NOMO-1 (cell line): ENCODE results near the gene UBR3.
"Not testable (repeated sequence)": the region's sequence is repeated elsewhere in the genome, so short reads cannot be mapped to it uniquely, and the experiment has no call there.

ENCODE experiments used
- DNase-seq, 2 experiments: peaks; one replicate each; lab custom pipeline; 2025; ENCODE audit not compliant: unreplicated experiment in 2 of 2; lab: John Stamatoyannopoulos, UW

Gene UBR3, protein sequence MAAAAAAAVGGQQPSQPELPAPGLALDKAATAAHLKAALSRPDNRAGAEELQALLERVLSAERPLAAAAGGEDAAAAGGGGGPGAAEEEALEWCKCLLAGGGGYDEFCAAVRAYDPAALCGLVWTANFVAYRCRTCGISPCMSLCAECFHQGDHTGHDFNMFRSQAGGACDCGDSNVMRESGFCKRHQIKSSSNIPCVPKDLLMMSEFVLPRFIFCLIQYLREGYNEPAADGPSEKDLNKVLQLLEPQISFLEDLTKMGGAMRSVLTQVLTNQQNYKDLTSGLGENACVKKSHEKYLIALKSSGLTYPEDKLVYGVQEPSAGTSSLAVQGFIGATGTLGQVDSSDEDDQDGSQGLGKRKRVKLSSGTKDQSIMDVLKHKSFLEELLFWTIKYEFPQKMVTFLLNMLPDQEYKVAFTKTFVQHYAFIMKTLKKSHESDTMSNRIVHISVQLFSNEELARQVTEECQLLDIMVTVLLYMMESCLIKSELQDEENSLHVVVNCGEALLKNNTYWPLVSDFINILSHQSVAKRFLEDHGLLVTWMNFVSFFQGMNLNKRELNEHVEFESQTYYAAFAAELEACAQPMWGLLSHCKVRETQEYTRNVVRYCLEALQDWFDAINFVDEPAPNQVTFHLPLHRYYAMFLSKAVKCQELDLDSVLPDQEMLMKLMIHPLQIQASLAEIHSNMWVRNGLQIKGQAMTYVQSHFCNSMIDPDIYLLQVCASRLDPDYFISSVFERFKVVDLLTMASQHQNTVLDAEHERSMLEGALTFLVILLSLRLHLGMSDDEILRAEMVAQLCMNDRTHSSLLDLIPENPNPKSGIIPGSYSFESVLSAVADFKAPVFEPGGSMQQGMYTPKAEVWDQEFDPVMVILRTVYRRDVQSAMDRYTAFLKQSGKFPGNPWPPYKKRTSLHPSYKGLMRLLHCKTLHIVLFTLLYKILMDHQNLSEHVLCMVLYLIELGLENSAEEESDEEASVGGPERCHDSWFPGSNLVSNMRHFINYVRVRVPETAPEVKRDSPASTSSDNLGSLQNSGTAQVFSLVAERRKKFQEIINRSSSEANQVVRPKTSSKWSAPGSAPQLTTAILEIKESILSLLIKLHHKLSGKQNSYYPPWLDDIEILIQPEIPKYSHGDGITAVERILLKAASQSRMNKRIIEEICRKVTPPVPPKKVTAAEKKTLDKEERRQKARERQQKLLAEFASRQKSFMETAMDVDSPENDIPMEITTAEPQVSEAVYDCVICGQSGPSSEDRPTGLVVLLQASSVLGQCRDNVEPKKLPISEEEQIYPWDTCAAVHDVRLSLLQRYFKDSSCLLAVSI (N-terminal part only)

DNA sequence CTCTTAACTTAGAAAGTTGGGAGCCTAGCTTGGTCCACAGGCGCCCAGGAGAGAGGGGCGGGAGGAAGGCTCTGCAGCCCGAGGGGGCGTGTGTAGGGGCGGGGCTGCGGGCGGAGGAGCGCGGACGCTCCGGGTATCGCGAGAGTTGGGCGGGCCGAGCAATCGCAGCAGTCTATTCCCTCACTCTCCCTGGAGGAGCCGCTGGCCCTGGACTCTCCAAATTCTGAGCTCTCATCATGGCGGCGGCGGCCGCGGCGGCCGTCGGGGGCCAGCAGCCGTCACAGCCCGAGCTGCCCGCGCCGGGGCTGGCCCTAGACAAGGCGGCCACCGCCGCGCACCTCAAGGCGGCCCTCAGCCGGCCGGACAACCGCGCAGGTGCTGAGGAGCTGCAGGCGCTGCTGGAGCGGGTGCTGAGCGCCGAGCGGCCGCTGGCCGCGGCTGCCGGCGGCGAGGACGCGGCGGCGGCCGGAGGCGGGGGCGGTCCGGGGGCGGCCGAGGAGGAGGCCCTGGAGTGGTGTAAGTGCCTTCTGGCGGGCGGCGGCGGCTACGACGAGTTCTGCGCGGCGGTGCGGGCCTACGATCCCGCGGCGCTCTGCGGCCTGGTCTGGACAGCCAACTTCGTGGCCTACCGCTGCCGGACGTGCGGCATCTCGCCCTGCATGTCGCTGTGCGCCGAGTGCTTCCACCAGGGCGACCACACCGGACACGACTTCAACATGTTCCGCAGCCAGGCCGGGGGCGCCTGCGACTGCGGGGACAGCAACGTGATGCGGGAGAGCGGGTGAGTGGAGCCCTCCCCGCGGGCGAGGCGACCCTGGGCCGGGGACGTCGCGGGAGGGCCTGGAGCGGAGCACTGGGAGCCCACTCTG, at the start of gene UBR3:
UBR3 (plus strand) TSS at position 183 of the 869 bp plus-strand sequence; CDS start at position 237, 54 bp downstream.
- DNase-seq = peak; percentile 87 to 92

DNA sequence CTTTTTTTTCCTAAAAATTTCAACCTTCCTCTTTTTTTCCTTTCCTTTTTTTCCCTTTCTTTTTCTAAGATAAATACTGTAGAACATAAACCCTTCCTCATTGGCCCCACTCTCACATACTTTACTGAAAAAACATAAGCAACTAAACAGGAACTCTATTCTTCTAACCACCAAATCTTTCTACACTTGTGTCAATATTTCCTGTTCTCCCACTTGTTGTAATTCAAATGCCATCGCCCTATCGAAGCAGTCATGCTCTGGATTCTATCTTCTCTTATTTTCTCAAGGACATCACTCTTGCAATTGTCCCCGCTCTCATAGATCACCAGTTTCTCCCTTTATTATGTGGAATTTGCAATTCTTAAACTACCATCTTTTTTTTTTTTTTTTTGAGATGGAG, 48.8 kb upstream of the UBR3 start:
- no peak for DNase-seq

DNA sequence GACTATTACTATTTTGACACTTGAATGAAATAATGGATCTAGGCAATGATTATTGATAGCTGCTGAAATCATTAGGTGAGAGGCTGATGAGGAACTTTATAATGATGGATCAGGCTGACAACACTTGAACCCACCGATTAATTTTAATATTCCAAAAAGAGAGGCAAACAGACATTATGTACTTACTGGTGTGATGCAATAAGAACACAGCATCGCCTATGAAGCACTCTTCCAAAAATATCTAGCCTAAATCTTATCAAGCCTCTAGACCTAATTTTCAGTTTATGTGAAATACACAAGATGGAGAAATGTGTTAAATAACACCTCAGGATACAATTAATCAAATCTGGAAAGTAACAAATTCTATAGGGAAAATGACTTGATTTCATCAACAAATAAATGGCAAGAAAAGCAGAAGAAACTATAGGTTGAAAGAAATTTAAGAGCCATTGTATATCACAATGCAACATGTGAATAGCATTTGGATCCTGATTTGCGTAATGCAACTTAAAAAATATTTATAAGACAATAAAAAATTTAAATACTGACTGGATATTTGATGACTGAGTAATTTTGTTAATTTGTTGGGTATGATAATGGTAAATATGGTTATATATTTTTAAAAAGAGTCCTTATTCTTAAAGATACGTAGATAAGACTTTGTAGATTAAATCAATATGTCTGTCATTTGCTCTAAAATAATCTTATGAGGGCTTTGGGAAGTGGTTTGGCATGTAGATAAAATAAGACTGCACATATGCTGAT, 45.8 kb upstream of the UBR3 start:
- no peak for DNase-seq

DNA sequence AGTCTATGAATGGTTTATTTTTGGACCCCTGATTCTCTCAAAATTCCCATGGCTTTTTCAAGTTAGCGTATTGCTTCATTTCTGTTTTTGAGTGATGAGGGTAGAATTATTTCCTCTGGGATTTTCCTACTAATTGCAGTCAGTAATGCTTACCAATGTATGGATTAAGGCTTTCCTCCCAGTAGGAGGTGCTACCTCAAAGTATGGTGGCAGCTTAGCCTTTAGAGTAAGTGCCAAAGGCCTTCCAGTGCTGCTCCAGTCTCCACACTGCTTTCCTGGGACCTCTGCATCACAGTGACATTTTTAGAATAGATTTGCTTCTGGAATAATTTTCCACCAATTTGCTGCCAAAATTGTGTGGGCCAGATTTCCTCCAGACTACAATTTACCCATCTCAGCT, 44.7 kb upstream of the UBR3 start:
- DNase-seq = no peak

DNA sequence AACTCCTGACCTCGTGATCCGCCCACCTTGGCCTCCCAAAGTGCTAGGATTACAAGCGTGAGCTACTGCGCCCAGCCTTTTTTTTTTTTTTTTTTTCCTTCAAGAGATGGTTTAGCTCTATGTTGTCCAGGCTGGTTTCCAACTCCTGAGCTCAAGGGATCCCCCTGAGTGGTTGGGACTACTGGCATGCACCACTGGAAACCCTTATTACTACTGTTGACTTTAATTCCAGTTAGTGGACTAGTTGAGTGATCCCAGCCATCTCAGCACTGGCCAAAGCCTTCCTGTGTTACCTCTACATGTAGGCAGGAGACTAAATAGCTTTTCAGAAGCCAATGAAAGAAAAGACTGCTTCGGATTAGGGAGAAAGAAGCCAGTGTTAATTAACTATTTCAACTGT, 36.7 kb upstream of the UBR3 start:
- no peak for DNase-seq

DNA sequence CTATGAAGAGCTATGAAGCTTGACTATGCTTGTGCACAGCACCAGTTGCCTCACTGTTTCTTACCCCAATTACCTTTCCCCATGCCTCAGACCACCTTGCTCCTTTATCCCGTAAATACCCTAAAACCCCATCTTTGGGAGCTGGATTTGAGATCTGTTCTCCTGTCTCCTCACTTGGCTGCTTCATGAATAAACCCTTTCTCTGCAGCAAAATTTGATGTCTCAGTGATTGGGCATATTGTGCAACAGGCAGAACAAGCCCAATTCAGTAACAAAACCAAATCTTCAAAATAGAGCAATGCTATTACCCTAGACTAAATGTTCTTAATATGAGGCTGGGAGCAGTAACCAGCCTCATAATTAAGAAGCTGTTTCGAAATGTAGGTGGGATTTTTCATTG, 32.1 kb upstream of the UBR3 start:
- DNase-seq = no peak

DNA sequence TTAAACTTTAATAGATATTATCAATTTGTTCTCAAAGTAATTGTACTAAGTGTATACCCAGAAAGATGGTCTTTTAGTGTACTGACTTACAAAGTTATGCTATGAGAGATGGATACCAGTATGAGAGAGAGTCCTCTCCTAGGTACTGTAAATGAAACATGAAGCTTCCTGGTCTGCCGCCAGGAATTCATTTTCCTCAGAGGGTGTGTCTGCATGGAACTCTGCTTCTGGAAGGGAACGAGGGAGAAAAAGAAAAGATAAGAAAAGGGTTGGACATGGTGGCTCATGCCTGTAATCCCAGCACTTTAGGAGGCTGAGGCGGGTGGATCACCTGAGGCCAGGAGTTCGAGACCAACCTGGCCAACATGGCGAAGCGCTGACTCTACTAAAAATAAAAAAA, 30.8 kb upstream of the UBR3 start:
- no peak for DNase-seq

DNA sequence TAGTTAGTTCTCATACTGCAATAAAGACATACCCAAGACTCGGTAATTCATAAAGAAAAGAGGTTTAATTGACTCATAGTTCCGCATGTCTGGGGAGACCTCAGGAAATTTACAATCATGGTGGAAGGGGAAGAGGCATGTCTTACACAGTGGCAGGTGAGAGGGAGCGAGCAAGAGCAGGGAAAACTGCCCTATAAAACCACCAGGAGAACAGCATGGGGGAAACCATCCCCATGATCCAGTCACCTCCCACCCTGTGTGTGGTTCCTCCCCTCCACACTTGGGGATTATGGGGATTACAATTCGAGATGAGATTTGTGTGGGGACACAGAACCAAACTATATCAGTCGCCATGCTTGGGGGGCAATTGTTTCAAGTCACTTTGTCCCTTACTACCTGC, 29.7 kb upstream of the UBR3 start:
- no peak for DNase-seq

DNA sequence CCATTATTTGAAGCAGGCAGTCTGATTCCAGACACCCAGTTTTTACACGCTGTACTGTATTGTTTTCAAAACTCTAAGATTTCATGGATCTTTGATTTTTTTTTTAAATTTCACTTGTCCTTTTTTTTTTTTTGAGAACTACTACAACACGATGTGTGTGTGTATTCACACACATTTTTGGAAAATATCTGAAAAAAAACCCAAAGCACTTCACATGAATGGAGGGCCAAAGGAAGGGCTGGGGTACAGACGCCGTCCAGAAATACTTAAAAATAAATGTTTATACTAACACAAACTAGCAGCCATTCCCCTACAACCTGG, 28.9 kb upstream of the UBR3 start:
- no peak for DNase-seq

DNA sequence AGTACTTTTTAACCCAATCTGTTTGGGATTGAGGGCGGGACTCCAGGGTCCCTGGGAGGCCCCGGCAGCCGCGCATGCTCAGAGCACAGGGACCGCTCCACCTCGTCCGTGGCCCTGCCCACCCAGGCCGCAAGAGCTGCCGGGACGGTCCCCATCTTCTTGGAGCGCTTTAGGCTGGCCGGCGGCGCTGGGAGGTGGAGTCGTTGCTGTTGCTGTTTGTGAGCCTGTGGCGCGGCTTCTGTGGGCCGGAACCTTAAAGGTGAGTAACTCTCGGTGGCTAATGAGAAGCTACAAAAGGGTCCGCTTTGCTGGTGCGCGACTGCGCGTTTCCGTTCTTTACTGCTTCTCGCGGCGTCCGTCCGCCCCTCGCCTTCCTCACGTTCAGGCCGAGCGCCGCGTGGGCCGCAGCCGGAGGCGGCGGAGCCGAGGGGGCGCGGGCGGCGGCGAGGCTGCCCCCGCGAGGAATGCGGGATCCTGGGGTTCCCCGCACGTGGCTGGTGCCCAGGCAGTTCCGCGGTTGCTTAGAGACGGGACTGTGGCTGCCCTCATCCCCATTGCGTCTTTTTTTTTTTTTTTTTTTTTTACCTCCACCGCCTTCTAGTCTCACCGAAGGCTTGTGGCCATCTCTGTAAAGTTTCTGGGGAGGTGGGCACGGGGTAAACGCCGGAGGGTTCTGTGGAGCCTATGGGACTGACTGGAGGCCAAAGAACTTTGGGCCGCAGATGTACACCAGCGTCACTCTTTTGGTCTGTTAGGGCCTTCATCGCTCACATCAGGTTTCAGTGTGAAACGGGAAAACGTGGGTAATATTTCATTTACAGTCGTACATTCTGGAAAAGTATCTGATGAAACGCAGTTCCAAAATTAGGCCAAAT, 28.3 kb upstream of the UBR3 start, which contains the start of gene SSB:
SSB (plus strand) TSS at position 154 of the 875 bp plus-strand sequence. CDS start 2,090 bp downstream, outside the sequence.
- peak; percentile 87 to 94 for DNase-seq

DNA sequence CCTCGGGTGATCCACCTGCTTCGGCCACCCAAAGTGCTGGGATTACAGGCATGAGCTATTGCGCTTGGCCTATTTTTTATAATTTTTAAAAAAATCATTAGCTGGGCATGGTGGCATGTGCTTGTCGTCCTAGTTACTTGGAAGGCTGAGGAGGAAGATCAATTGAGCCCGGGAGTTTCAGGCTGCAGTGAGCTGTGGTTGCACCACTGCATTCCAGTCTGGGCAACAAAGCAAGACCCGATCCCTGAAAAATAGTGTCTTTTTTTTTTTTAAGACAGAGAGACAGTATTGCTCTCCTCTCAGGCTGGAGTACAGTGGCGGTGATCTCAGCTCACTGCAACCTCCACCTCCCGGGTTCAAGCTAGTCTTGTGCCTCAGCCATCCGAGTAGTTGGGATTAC, 23.8 kb upstream of the UBR3 start:
- no peak for DNase-seq

DNA sequence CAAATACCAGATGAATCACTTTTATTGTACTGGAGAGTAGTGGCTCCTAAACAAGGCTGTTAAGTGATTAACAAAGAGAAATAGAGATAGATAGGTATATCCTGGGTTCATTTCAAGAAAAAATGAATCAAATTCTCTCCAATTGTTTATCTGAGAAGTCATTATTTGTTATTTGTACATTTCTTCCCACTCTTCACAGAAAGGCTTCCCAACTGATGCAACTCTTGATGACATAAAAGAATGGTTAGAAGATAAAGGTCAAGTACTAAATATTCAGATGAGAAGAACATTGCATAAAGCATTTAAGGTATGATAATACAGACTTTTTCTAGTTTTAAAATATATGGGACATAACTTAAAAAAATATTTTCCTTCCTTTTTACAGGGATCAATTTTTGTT, 20.7 kb upstream of the UBR3 start:
- DNase-seq = no peak

DNA sequence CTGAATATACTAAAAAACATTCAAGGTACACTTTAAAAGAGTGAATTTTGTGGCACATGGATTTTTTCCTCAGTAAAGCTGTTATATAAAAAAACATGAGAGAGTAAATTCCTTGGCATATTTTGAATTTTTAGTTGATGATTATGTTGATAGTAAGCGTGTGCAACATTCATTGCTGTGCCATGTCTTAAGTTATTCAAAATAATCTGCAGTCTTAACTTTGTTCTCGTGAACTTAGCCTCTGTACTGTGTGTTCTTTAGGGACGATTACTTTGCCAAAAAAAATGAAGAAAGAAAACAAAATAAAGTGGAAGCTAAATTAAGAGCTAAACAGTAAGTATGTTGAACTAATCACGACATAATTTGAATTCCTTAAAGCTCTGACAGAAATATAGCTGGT, 19.0 kb upstream of the UBR3 start:
- DNase-seq = no peak

DNA sequence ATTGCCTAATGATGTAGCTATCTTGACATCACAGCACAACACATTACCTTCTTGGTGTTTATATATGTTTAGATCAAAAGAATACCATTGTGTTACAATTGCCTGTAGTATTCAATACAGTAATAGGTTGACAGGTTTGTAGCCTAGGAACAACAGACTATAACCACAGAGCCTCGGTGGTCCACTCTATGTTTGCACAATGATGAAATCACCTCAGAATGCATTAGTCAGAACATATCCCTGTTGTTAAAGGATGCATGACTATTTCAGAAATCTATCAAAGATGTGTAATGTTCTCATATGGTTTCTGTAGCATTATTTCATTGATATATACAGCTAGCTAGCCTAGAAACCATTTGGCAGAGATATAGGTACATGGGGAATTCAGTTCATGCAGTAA, 11.4 kb upstream of the UBR3 start:
- no peak for DNase-seq

DNA sequence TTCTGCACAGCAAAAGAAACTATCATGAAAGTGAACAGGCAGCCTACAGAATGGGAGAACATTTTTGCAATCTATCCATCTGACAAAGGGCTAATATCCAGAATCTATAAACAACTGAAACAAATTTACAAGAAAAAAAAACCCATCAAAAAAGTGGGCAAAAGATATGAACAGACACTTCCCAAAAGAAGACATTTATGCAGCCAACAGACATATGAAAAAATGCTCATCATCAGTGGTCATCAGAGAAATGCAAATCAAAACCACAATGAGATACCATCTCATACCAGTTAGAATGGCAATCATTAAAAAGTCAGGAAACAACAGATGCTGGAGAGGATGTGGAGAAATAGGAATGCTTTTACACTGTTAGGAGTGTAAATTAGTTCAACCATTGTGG, 10.3 kb upstream of the UBR3 start:
- DNase-seq = not testable (repeated sequence)

DNA sequence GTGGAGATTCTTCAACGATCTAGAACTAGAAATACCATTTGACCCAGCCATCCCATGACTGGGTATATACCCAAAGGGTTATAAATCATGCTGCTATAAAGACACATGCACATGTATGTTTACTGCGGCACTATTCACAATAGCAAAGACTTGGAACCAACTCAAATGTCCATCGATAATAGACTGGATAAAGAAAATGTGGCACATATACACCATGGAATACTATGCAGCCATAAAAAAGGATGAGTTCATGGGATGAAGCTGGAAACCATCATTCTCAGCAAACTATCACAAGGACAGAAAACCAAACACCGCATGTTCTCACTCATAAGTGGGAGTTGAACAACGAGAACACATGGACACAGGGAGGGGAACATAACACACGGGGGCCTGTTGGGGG, 9.9 kb upstream of the UBR3 start:
- not testable (repeated sequence) for DNase-seq

DNA sequence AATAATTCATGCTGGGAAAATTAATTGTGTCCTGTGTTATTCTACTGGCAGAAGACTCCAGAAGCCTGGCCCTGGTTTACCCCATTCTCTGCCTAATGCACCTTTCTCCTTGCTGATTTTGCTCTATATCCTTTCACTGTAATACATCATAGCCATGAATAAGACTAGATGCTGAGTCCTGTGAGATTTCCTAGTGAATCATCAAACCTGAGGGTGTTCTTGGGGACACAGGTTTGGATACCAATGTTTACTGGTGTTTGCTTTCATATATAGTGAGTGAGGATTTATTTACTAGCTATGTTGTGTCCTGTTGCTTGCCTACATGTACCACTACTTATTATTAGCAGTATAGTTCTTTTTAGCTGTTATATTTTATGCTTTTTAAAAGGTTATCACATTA, 9.0 kb upstream of the UBR3 start:
- no peak for DNase-seq

DNA sequence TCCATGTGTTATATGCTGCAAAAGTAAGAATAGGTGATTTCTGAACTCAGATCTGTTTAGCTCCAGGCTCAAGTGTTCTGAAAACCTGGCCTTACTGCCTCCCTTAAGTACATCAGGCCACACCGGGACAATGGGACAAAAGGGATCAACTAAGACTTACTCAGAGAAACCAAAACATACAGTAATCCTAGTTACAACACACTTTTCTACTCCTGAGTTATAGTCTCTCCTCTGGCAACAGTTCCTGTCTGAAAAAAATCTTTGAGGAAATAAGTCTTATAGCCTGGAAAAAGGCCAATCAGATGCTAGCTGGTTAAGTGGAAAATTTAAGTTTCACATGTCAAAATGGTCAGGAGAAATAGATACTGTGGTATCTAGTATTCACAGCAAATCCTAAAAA, 8.1 kb upstream of the UBR3 start:
- no peak for DNase-seq
